UCSD-AML1 (cell line): Measurements from ENCODE around the gene TNS2.

Experiments
- DNase-seq: peaks from one replicate; lab custom pipeline; 2025; ENCODE audit not compliant: unreplicated experiment; lab: John Stamatoyannopoulos, UW

TNS2 gene

DNA sequence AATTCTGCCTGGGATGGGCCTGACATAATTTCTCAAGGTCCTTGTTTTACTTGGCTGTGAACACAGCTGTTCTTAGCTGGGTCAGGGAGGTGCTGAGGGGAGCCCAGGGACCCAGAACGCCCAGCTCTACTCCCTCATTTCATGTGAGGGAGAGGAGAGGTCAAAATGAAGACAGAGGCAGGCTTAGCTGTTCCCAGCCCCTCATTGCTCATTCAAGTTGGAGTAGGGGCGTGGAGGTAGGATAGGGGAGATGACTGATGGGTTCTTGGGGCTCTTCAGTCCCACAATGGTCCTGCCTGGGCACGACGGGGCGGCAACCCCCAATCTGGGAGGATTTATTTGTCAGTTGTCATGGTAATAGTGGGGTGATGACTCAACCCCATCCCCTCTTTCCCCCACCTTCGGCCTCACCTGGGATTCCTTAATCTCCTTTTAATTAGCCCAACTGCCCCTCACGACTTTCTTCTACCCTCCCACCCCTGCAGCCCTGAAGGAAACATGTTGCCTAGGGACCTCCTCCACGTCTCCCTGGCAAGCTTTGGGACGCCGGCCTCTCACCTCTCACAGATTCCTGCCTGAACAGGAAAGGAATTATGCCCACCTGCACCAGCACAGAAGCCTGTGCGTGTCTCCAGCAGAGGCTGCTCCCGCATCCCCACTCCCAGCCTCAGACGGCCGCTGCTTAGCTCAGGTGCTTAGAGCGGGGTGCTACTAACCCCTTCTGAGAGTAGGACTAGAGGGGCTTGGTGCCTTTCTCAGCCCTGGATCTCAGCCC is 19.1 kb downstream of the TNS2 start:
- DNase-seq = no peak

GRCh38 chr12:53069621-53070410 is 20.0 kb downstream of the TNS2 start:
- DNase-seq = no peak

DNA sequence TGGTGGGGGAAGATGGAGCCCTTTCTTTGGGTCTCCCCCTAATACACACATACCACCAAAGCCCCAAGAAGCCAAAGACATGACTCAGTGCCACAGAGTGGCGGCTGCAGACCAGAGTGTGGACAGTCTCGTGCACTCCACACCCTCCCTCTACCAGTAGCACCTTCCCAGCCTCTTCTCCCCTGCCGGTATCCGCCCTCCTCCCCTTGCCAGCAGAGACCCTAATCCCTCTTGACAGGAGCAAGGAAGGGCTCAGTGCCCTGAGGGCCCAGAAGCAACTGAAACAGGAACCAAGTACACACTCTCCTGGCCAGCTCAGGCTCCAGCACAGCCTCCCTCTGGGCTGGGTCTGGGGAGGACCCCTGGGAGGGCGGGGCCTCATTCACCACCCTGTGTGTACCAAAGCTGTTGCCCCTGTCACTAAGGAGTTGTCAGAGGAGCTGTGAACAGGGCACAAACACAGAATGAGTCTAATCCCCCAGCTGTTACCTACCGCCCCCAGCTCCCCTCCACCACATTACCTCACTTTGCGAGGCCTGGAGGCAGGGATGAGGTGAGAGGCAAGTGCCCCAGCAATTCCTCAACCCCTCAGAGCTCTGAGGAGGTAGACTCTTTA is 21.1 kb downstream of the TNS2 start:
- no peak for DNase-seq

DNA sequence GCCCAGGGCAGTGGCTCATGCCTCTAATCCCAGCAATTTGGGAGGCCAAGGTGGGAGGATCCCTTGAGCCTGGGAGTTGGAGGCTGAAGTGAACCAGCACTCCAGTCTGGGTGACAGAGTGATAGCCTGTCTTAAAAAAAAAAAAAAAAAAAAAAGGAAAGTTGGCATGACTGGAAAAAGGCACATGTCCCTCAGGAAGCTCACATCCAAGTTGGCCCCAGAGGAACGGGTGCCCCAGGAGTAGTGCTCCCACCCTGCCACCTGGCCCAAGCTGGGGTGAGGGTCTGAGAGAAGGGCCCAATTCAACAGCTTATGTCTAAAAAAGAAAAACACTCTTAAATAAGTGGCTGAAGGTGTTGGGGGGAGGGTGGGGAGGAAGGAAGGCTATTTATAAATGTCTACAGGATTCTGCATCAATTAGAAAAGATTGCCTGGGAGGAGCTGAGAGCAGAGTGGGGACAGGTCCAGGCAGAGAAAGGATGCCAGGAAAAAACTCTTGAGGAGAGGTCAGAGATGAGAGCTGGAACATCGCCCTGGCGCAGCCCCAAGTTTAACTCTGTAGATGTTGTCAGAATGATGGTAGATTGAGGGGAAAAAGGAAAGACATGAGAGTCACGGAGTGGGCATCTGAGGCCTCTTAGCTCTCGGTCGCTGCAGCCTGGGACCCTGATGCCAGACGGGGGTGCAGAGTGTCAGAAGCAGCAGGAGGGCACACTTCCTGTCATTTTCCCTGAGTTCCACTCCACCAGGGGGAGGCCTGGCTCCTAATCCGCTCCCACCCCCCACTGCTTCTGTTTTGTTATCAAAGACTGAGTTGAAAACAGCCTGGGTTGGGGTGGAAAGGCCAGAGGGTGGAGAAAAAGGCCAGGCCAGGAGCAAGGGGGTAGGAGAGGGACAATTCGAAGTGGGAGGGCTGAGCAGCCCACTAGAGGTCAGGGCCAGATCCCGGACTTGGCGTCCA is 22.0 kb downstream of the TNS2 start:
- DNase-seq = no peak

GRCh38 chr12:53073881-53074280 is 24.0 kb downstream of the TNS2 start:
- no peak for DNase-seq

DNA sequence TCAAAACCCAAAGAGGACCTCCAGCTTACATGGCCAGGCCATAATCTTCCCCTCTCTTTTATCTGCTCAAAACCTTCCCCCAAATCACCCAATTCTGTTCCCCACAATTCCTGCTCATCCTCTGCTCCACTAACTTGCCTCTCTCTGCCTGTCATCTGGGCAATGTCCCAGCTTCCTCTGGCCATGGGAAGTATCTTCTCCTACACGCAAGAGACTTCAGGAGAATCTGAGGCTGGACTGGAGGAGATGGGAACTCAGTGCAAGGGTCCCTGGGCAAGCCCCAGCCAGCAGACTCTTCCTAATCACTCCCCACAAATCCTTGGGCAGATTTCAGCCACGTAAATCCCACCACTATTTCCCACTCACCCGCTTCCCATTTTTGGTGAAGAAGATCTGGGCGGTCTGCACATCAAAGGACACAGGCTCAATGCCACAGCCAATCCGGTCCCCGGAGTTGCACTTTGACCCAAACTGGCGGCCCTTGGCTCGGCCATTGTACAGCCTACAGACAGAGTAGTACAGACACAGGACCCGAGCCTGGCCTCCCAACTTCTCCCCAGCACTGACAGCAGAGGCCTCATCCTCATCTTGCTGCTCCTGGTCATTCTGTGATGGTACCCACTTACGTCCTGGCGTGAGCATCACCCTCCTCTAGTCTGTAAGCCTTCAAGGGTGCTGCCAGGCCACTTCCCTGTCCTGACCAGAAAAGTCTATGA is 24.6 kb downstream of the TNS2 start:
- no peak for DNase-seq

DNA sequence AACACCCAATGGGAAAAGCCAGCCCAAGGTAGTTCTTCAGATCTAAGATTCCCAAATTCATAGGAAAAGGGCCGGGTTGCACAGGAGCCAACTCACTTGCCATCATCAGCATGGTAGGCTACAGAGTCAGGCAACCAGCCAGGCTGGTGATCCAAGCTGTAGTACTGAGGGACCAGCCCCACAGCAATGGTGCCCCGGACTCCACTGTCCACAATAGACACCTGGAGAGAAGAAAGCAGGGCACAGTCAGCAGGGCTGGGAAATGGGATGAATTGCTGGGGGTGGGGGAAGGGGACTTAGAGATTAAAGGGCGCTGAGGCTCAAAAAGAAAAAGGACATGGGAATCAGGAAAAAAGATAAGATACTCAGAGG is 25.1 kb downstream of the TNS2 start:
- no peak for DNase-seq

- DNase-seq = no peak
Measured at GRCh38 chr12:53076461-53076860, 26.6 kb downstream of the TNS2 start.

DNA sequence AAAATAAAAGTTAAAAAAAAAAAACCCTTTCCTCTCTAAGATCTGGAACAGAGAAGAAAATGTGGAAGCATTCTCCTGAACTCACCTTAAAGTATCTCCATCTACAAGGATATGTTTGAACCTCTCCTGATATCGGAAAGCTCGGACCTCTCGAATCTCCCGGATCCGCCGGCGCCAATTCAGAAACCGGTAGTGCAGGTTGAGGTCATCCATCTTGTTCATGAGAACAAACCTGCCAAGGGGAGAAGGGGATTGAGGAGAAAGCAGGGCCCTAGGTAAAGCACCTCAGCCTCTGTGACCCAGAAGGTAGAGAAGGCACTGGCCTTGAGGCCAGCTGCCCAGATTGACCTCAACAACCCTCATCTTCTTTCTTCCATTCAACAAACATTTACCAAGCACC is 27.2 kb downstream of the TNS2 start:
- DNase-seq = no peak

- no peak for DNase-seq
Measured at GRCh38 chr12:53078425-53079225, 28.8 kb downstream of the TNS2 start.

GRCh38 chr12:53079226-53080117 is 29.6 kb downstream of the TNS2 start, which contains the start of gene SPRYD3:
Gene SPRYD3 (minus strand): TSS chr12:53079390. CDS start chr12:53079333, 57 bp downstream.
- peak; percentile 98 for DNase-seq

DNA sequence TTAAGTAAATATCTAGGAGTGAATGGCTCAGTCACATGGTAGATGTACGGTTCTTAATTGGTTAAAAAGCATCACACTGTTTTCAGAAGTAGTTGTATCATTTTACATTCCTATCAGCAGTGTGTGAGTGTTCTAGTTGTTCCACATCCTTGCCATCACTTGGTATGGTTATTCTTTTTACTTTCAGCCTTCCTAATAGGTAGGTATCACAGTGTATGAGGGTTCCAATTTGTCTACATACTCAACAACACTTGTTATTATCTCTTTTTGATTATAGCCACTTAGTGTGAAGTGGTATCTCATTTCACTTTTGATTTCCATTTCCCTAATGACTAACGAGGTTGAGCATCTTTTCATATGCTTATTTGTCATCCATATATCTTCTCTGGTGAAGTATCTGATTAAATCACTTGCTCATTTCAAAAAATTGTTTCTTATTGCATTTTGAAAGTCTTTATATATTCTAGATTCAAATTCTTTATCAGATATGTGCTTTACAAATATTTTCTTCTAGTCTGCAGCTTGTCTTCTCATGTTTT is 32.8 kb downstream of the TNS2 start:
- DNase-seq = no peak

DNA sequence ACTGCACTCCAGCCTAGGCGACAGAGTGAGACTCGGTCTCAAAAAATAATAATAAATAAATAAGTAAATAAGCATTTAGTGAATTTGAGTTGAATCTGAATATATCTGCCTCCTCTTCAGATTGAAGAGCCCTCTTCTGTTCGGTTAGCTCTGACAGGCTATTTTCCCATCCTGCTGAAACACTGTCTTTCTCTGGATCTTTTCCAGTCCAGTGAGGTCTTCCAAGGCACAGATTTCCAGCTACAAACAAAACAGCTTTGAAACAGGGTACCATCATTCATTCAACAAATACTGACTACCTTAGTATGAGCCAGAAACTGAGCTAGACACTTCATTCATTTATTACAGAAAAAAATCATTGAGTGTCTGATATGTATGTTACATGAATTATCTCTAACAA is 36.5 kb downstream of the TNS2 start:
- DNase-seq = no peak

DNA sequence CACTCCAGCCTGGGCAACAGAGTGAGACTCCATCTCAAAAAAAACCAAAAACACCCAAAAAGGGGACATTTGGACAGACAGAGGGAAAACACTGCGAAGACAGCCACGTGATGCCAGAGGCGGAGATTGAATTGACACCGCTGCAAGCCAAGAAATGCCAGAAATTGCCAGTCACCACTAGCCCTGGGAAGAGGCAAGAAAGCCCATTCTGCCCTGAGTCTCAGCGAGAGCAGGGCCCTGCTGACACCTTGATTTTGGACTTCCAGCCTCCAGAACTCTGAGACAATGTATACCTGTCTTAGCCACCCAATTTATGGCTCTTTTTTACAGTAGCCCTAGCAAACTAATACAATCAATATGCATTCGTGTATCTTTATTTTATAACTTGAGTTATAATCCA is 40.2 kb downstream of the TNS2 start:
- DNase-seq = no peak

DNA sequence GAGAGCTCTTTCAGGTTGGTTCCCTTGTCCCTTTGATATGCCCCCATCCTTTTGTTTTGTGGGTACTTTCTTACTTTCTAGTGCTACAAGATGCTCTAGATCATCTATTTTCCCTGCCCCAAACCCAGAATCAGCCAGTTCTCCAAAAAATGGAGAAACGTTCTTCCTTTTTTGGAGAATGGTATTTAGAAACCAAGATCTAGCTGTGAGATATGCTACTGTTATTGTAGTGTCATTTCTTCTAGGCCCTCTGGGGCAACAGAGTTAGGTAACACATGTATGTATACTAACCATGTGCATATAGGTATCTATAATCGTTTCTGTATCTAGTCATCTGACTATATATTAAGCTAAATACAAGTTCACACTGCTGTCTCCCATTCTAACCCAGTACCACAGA is 40.7 kb downstream of the TNS2 start:
- DNase-seq = no peak

DNA sequence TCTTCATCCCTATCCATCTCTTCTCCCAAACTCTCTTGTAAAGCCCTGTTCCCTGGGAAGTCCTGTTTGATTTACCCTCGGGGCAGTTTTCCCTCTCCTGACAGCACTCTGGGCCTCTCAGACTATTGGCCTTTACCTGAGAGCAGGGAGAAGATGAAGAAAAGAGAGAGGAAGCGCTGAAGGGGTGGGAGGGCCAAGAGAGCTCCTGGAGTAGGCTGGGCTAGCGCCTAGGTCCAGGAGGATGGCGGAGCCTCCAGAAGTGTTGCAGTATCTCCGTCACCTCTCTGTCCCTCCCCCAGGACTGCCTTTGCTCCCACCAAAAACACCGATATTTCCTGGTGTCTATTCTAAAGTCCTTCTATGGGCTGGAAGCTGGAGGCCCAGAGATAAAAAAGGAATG is 41.9 kb downstream of the TNS2 start:
- no peak for DNase-seq

DNA sequence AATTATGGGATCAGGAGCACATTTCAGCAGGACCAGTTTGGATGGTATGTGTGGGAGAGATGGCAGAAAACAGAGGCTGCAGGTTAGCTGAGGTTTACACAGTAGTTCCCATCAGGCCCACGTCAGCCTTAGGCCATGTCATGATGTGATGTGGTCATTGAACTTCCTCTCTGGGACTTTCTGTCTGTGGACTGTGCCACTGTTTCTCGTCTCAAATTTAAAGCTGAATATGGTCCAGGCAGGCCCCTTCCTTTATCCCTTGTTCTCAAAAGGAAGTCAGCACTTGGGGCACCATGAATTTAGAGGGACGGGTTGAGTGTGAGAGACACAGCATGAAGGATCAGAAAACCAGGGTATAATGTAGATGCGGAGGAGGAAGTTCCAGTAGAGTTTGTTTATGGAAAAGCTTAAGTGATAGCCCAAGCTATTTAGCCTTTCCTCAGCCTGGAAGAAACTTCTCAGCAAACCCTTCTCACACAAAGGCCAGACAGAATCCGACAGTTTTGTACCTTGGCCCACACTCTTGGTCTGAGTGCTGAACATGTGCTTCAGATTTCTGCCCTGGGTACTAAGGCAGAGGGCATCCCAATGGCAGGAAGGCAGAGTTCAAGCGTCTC is 44.0 kb downstream of the TNS2 start:
- DNase-seq = no peak

- no peak for DNase-seq
Measured at GRCh38 chr12:53094394-53094787, 44.5 kb downstream of the TNS2 start.
